HG03175 (cell line): ENCODE results near the gene SELP.
"Not testable (repeated sequence)": the region's sequence is repeated elsewhere in the genome, so short reads cannot be mapped to it uniquely, and the experiment has no call there.

Source experiments
- ATAC-seq: cut with Tn5 transposase; IDR thresholded peaks from one replicate; pipeline ENCODE4 v1.9.1; 2021; ENCODE audit warnings: mild to moderate bottlenecking, moderate library complexity; ENCODE audit not compliant: unreplicated experiment

The SELP gene

DNA sequence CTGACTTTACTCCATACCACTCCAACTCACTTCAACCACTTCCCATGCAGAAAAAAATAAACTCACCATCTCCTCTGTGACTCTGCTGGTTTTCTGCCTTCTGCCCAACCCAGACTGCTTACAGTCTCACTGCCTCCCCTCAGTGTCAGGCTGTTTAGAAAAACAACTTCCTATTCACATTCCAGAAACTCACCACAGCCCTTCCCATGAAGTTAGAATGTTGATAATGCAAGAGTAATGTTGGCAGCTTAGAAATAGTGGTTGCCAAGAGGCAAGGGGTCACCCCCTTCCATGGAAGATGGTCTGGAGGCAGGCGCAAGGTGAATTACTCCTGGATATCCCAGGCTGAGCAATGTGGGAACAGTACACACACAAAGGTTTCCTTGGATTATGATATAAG lies at the start of gene SELP:
SELP (minus strand) TSS at position 119 of the 400 bp plus-strand sequence; CDS start at position 69, 50 bp downstream.
- no peak for ATAC-seq

DNA sequence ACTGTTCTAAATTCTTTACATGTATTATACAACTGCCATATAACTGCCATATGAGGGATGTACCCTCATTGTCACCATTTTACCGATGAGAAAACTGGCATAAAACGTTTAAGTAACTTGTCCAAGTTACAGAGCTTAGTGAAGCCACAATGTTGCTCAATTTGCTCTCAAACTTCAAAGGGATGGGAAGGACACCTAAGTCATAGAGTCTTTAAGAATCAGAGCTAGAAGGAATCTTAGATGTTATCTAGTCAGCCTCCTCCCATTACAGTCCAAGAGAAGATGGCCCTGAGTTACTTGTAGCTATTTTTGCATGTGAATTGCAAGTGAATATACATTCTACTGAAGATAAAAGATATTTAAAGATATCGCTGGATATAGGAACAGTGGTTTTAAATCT lies 49.8 kb upstream of the SELP start:
- no peak for ATAC-seq

DNA sequence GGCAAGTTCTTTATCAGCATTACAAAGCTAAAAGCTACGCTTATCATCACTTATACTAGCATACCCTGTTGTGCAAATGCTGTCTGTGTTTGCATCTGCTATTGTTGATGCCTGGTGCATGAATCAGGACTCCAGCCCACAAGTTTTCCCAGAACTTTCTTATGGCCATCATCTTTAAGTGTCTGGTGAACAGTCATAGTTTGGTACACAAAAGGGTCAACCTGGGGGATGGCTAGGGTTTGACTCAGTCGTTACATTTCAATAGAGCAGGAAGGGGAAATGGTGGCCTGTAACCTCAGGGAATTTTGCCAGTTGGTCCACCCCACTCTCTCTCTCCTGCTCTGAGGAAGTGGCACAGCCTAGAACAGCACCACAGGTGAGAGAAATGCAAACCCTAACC lies 46.1 kb upstream of the SELP start:
- no peak for ATAC-seq

DNA sequence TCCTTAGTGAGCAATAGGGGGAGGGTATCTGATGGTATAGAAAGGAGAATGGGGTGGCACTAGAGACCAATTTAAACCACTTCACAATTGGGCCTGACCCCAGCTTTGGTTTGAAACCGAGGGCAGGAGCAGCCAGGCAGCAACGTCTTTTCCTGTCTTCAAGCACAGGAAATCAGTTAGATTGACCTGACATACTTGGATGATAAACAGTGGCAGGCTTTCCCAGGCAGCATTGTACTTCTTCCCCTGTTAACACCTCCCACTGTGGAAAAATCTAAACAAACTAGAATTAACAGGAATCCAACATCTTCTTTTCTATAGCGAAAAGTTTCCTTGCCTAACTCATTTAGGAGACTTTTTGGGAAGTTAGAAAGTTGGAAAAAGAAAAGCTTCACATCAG lies 40.9 kb upstream of the SELP start:
- no peak for ATAC-seq

DNA sequence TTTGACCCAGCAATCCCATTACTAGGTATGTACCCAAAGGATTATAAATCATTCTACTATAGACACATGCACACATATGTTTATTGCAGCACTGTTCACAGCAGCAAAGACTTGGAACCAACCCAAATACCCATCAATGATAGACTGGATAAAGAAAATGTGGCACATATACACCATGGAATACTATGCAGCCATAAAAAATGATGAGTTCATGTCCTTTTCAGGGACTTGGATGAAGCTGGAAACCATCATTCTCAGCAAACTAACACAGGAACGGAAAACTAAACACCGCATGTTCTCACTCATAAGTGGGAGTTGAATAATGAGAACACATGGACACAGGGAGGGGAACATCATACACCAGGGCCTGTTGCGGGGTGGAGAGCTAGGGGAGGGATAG lies 40.3 kb upstream of the SELP start:
- ATAC-seq: not testable (repeated sequence)

DNA sequence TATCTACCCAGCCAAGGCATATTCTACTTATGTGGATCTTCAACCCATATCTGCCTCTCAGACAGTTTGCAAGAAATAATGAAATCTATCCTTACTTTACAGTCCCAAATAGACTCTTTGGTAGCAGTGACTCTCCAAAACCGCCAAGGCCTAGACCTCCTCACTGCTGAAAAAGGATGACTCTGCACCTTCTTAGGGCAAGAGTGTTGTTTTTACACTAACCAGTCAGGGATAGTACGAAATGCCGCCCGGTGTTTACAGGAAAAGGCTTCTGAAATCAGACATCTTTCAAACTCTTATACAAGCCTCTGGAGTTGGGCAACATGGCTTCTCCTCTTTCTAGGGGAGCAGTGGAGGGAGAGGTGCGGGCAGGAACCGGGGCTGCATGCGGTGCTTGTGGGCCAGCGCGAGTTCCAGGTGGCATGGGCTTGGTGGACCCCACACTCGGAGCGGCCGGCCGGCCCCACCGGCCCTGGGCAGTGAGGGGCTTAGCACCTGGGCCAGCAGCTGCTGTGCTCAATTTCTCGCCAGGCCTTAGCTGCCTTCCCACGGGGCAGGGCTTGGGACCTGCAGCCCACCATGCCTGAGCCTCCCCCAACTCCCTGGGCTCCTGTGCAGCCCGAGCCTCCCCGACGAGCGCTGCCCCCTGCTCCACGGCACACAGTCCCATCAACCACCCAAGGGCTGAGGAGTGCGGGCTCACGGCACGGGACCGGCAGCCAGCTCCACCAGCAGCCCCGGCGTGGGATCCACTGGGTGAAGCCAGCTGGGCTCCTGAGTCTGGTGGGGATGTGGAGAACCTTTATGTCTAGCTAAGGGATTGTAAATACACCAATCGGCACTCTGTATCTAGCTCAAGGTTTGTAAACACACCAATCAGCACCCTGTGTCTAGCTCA lies 38.0 kb upstream of the SELP start:
- peak; percentile 12 for ATAC-seq

DNA sequence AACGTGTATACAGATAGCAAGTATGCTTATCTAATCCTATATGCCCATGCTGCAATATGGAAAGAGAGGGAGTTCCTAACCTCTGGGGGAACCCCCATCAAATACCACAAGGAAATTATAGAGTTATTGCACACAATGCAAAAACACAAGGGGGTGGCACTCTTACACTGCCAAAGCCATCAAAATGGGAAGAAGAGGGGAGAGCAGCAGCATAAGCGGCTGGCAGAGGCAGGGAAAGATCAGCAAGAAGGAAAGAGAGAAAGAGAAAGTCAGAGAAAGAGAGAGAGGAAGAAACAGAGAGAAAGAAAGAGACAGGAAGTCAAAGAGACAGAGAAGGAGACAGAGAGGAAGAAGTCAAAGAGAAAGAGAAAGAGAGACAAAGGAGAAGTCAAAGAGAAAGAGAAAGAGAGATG lies 37.3 kb upstream of the SELP start:
- peak; percentile 86 for ATAC-seq

DNA sequence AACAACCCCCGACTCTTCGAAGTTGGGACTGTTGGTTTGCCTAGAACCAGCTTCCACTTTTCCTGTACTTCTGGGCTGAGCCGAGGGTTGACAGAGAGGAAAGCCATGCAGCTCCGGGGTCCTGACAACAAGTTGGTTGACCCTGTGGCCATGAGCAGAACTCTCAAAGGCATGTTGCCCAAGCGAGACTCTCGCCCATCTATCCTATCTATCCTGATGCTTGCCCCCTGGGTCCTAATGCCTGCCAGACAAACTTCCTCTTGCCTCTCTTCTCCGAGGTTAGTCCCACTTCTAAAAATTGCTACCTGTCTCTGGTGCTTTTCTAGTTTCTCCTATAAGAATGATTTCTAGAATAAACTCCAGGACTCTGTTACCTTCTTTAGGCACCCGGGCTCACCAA lies 32.8 kb upstream of the SELP start:
- not testable (repeated sequence) for ATAC-seq

DNA sequence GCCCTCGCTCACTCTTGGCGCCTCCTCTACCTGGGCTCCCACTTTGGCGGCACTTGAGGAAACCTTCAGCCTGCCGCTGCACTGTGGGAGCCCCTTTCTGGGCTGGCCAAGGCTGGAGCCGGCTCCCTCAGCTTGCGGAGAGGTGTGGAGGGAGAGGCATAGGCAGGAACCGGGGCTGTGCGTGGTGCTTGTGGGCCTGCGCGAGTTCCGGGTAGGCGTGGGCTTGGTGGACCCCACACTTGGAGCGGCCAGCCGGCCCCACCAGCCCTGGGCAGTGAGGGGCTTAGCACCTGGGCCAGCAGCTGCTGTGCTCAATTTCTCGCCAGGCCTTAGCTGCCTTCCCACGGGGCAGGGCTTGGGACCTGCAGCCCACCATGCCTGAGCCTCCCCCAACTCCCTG lies 31.1 kb upstream of the SELP start:
- not testable (repeated sequence) for ATAC-seq

DNA sequence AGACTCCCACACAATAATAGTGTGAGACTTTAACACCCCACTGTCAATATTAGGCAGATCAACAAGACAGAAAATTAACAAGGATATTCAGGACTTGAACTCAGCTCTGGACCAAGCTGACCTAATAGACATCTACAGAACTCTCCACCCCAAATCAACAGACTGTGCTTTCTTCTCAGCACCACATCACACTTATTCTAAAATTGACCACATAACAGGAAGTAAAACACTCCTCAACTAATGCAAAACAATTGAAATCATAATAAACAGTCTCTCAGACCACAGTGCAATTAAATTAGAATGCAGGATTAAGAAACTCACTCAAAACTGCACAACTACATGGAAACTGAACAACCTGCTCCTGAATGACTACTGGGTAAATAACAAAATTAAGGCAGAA lies 28.9 kb upstream of the SELP start:
- not testable (repeated sequence) for ATAC-seq

DNA sequence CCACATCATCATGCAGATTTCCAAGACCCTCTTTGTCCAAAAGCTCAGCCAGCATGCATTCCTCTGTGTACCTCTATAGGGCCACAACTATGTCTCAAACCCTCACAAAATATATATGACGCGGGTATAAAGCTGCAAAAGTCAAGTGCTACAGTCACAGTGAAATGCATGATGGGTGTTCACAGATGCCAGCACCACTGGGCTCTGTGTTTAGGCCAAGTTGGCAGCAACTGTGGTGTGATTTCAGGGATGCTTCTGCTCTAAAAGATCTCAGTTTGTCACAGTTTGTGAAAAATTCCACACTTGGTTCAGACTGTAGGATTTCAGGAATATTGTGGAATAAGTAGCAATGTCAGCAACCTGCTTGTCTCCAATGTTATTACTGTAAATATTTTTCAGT lies 23.9 kb upstream of the SELP start:
- no peak for ATAC-seq

DNA sequence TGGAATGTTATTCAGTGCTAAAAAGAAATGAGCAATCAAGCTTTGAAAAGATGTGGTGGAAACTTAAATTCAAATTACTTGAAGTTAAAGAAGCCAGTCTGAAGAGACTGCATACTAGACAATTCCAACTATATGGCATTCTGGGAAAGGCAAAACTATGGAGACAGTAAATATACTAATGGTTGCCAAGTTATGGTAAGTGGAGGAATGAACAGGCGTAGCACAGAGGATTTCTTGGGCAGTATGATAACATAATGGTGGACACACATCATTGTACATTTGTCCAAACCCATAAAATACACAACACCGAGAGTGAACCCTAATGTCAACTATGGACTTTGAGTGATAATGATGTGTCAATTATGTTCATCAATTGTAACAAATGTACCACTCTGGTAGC lies 21.1 kb upstream of the SELP start:
- no peak for ATAC-seq

DNA sequence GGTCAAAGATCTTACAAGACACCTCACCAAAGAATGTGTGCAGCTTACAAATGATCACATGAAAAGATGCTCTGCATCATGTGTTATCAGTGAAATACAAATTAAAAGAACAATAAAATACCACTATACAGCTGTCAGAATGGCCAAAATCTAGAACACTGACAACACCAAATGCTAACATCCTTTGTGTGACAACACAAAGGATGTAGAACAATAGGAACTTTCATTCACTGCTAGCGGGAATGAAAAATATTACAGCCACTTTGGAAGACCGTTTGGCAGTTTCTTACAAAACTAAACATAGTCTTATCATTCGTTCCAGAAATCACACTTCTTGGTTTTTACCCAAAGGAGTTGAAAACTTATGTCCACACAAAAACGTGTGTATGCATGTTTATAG lies 20.6 kb upstream of the SELP start:
- ATAC-seq: no peak

DNA sequence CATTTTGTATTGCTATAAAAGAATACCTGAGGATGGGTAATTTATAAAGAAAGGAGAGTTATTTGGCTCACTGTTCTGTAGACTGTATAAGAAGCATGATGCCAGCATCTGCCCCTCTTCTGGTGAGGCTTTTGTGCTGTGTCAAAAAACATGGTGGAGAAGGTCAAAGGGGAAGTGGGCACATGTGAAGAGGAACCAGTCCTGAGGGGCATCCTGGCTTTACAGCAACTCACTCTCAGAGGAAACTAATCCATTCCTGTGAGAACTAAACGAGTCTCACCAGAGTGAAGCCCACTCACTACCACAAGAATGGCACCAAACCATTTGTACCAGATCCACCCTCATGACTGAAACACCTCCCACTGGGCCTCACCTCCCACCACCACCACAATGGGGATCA lies 18.8 kb upstream of the SELP start:
- no peak for ATAC-seq

DNA sequence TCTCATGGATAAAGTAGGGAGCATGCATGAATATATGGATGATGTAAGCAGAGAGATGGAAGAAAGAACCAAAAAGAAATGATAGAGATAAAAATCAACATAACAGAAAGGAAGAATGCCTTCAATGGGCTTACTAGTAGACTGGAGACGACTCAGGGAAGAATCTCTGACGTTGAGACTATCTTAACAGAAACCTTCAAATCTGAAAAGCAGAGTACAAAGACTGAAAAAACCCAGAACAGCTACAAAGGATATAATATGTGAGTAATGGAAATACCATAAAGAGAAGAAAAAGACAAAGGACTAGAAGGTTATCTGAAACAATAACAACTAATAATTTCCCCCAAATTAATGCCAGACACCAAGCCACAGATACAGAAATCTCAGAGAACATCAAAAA lies 18.3 kb upstream of the SELP start:
- no peak for ATAC-seq

DNA sequence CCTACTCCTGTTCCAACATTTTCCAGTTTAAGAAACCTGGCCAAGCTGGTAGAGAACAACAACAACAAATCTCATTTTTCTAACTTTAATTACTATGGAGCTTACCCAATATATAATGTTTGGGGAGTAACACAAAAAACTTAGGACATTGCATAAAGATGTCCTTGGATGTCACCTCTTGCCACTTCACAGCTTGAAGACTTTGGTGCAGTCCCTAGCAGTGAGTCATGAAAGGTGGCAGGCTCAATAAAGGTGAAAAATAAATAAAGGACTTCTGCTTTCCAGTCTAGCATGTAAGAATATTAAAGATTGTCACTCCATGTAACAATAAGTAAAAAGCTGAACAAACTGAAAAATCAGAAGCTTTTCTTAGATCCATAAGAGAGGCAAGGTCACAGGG lies 17.6 kb upstream of the SELP start:
- ATAC-seq: no peak

DNA sequence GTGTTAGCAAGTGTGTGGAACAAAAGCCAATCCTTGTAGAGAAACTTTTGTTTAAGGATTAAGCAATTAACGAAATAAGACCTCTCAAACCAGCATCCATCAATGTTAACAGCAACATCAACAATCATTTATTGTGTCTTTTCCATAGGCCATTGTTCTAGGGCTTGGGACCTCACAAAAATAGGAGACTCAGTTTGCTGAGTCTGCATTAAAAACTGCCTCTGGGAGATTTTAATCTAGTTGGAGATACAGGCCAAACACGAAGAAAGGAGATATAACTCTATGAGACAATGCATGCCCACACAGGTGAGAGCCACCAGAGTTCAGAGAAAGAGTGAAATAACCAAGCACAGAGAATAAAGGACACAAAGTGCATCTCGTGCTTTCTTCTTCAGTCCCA lies 14.4 kb upstream of the SELP start:
- no peak for ATAC-seq

DNA sequence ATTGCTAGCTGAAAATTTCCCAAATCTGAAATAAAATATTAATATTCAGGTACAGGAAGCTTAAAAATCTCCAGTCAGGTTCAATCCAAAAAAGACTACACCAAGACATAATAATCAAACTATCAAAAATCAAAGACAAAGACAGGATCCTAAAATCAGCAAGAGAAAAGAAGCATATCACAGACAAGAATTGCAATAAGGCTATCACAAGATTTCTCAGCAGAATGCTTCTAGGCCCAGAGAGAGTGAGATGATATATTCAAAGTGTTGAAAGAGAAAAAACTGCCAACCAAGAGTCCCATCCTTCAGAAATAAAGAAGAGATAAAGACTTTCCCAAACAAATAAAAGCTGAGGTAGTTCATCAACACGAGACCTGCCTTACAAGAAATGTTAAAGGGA lies 5.0 kb upstream of the SELP start:
- no peak for ATAC-seq

DNA sequence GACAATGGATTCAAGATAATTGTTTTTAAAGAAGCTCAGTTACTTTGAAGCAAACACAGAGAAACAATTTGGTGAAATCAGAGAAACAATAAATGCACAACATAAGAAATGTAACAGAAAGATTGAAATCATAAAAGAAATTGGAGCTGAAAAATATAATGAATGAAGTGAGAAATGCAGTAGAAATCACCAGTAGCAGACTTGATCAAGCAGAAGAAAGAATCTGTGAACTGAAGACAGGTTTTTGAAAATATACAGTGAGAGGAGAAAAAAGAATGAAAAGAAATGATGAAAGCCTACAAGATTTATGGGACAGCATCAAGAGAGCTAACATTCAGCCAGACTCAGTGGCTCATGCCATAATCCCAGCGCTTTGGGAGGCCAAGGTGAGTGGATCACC lies 4.2 kb upstream of the SELP start:
- ATAC-seq: no peak

DNA sequence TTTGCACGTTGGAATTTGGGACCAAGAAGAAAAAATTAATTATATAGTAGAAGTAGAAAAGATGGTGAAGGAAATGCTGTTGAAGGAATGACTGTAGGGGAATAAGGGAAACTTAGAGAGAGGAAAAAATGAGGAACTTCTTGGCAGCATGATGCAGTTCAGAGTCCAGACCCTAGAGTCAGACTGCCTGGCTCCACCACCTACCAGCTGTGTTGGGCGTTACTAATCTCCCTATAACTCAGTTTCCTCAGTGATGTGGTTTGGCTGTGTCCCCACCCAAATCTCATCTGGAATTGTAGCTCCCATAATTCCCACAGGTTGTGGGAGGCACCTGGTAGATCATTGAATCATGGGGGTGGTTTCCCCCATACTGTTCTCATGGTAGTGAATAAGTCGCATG lies 1.3 kb upstream of the SELP start:
- no peak for ATAC-seq

DNA sequence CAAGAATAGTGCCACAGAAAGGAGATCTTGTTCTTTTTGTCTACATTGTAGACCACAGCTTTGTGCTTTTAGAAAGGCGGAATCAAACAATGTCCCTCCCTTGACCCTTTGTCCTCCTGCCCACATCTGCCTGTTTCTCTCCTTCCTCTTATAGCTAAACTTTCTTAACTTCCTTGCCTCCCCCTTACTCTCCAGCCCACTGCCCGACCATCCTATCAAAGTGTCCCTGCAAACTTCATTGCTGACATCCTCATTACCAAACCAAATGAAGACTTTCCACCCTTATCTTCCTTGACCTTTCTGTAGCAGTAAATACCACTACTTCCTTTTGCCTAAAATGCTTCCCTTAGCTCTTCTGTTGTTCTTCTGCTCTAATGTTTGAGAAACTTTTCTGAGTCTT lies 5.0 kb downstream of the SELP start:
- no peak for ATAC-seq

DNA sequence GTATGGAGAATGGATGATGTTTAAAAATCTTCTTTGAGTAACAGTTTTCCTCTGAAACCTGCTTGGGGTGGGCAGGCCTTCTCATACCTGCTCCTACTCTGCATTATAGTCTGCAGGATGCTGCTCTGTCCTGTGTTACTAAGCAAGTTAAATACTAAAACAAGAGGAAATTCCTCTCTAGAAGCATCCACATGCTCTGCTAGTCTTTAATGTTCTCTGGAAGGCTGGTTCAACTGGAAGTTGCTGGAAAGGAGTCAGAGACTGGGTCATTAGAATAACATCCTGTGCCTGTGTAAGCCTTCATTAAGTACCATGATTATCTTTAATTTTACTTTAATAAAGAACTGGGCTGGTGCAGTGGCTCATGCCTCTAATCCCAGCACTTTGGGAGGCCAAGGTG lies 5.8 kb downstream of the SELP start:
- ATAC-seq: no peak
